Activated CD8-positive, alpha-beta memory T cell treated with anti-CD3 and anti-CD28 coated beads for 1 hour (primary cell): ENCODE data around the gene SPSB4.
"Not testable (repeated sequence)": the region's sequence is repeated elsewhere in the genome, so short reads cannot be mapped to it uniquely, and the experiment has no call there.

Experiments used
- DNase-seq, 2 donors: peaks; one replicate each; pipeline ENCODE4 v3.0.0-alpha.2; 2020; ENCODE audit warnings: low read depth in 1 of 2; ENCODE audit errors: extremely low read depth in 1 of 2

SPSB4 gene

GRCh38 chr3:141093971-141094684 lies 43.0 kb downstream of the SPSB4 start:
- no peak for DNase-seq

- DNase-seq: no peak
Measured at GRCh38 chr3:141094790-141095545, 43.8 kb downstream of the SPSB4 start.

GRCh38 chr3:141095546-141095937 lies 44.4 kb downstream of the SPSB4 start:
- no peak for DNase-seq

GRCh38 chr3:141096164-141096563 lies 45.0 kb downstream of the SPSB4 start:
- no peak for DNase-seq

GRCh38 chr3:141096981-141097380 lies 45.8 kb downstream of the SPSB4 start:
- no peak for DNase-seq

GRCh38 chr3:141100112-141100511 lies 49.0 kb downstream of the SPSB4 start:
- DNase-seq: no peak

- DNase-seq: no peak
Measured at GRCh38 chr3:141100531-141101320, 49.6 kb downstream of the SPSB4 start.

GRCh38 chr3:141102372-141102771 lies 51.2 kb downstream of the SPSB4 start:
- no peak for DNase-seq

- no peak for DNase-seq
Measured at GRCh38 chr3:141103067-141103466, 51.9 kb downstream of the SPSB4 start.

- no peak for DNase-seq
Measured at GRCh38 chr3:141103503-141103902, 52.4 kb downstream of the SPSB4 start.

GRCh38 chr3:141104151-141104821 lies 53.1 kb downstream of the SPSB4 start:
- DNase-seq: no peak

- DNase-seq: peak; percentile 16 to 30
Measured at GRCh38 chr3:141105828-141106628, 54.9 kb downstream of the SPSB4 start.

GRCh38 chr3:141106842-141107241 lies 55.7 kb downstream of the SPSB4 start:
- DNase-seq: no peak

- no peak for DNase-seq
Measured at GRCh38 chr3:141108039-141108438, 56.9 kb downstream of the SPSB4 start.

GRCh38 chr3:141109751-141110150 lies 58.6 kb downstream of the SPSB4 start:
- no peak for DNase-seq

GRCh38 chr3:141110322-141110721 lies 59.2 kb downstream of the SPSB4 start:
- DNase-seq: no peak

- no peak for DNase-seq
Measured at GRCh38 chr3:141111364-141112155, 60.4 kb downstream of the SPSB4 start.

- no peak for DNase-seq
Measured at GRCh38 chr3:141112686-141113297, 61.6 kb downstream of the SPSB4 start.

- not testable (repeated sequence) for DNase-seq
Measured at GRCh38 chr3:141113680-141114079, 62.5 kb downstream of the SPSB4 start.
